K562 (cell line): ENCODE data around the gene LCN12. TPM values are rescaled to one million over a fixed set of nuclear protein-coding genes. Genes with fewer than 3 reads are reported as not detected.

Source experiments
- BDP1 ChIP-seq: IDR thresholded peaks from 3 replicates; pipeline ENCODE4 v1.6.1; 2011; ENCODE audit not compliant: insufficient read length, insufficient read depth
- CHD4 ChIP-seq: fragments of 200-600 bp; sonication (generic); IDR thresholded peaks from 3 replicates; pipeline ENCODE4 v1.6.1; 2012; ENCODE audit warnings: low read depth, mild to moderate bottlenecking, mixed read lengths, low read length, inconsistent platforms; ENCODE audit not compliant: insufficient read depth, insufficient replicate concordance, poor library complexity, severe bottlenecking
- FOXA1 ChIP-seq: fragments of 450-650 bp; IDR thresholded peaks from 2 replicates; pipeline ENCODE4 v1.6.1; 2016; ENCODE audit warnings: mild to moderate bottlenecking, borderline replicate concordance
- NCOA4 ChIP-seq: fragments of 450-650 bp; IDR thresholded peaks from 2 replicates; pipeline ENCODE4 v1.6.1; 2018; ENCODE audit warnings: mild to moderate bottlenecking; ENCODE audit not compliant: partially characterized antibody
- SIRT6 ChIP-seq: IDR thresholded peaks from one replicate; pipeline ENCODE4 v1.6.1; 2012; ENCODE audit warnings: low read depth, mild to moderate bottlenecking, control low read depth, inconsistent platforms, low read length, moderate library complexity
- ZNF146 ChIP-seq: IDR thresholded peaks from one replicate; pipeline ENCODE4 v1.6.1; 2018; ENCODE audit warnings: missing compliant biosample characterization; ENCODE audit not compliant: unreplicated experiment
- ZNF431 ChIP-seq: sonication (generic); formaldehyde crosslinking; IDR thresholded peaks from 2 replicates; pipeline ENCODE4 v1.8.0; 2022; ENCODE audit warnings: mild to moderate bottlenecking, missing genetic modification reagents
- ZNF561 ChIP-seq: fragments of 450-650 bp; formaldehyde crosslinking; conservative IDR thresholded peaks from 2 replicates; pipeline ENCODE4 v1.4.0; 2020; ENCODE audit warnings: mild to moderate bottlenecking, moderate library complexity
- polyA plus RNA-seq, 8 experiments: library from polyadenylated mRNA; depleted of rRNA in 4 of 8; stranded (reverse) in 5 of 8; unstranded in 3 of 8; fragments of >200 nt; fragmentation: Nextera tagmentation in 2 of 8; fragmentation: Illumina TruSeq in 1 of 8; extraction: Ambion mirVana in 2 of 8; extraction: Trizol in 1 of 8; gene quantifications; 2 replicates each; pipeline versions ENCODE4 v1.2.1 to v1.2.3, GENCODE V29; 2011 to 2014; ENCODE audit warnings: inconsistent platforms in 1 of 8, missing spikeins in 1 of 8
- total RNA-seq, 7 experiments: library from RNA; depleted of rRNA in 6 of 7; stranded (reverse); fragments of >200 nt in 6 of 7; fragmentation: Illumina TruSeq in 2 of 7; extraction: Trizol in 2 of 7; gene quantifications; 2 replicates each; pipeline versions ENCODE4 v1.2.1 to v1.2.3, GENCODE V29; 2011 to 2021; ENCODE audit warnings: low replicate concordance in 1 of 7
- TF ChIP-seq, protein P1 (sequence below): fragments of 450-650 bp; IDR thresholded peaks from 2 replicates; pipeline ENCODE4 v1.6.1; 2016; ENCODE audit warnings: low read depth
- TF ChIP-seq, protein P2 (sequence below): fragments of 250-450 bp; sonication (Bioruptor Pico); IDR thresholded peaks from 2 replicates; pipeline ENCODE4 v1.5.0; 2022; ENCODE audit warnings: mild to moderate bottlenecking

The LCN12 gene
- total and polyA plus RNA-seq, 9 of the 15 experiments (the other 6 are each of a cell fraction or from before 2014, with no cell fraction given) = 0.05 TPM; not detected in 8

GRCh38 chr9:136910197-136910900 is 41.7 kb upstream of the LCN12 start (continued):
- TF ChIP-seq, protein P1, sequence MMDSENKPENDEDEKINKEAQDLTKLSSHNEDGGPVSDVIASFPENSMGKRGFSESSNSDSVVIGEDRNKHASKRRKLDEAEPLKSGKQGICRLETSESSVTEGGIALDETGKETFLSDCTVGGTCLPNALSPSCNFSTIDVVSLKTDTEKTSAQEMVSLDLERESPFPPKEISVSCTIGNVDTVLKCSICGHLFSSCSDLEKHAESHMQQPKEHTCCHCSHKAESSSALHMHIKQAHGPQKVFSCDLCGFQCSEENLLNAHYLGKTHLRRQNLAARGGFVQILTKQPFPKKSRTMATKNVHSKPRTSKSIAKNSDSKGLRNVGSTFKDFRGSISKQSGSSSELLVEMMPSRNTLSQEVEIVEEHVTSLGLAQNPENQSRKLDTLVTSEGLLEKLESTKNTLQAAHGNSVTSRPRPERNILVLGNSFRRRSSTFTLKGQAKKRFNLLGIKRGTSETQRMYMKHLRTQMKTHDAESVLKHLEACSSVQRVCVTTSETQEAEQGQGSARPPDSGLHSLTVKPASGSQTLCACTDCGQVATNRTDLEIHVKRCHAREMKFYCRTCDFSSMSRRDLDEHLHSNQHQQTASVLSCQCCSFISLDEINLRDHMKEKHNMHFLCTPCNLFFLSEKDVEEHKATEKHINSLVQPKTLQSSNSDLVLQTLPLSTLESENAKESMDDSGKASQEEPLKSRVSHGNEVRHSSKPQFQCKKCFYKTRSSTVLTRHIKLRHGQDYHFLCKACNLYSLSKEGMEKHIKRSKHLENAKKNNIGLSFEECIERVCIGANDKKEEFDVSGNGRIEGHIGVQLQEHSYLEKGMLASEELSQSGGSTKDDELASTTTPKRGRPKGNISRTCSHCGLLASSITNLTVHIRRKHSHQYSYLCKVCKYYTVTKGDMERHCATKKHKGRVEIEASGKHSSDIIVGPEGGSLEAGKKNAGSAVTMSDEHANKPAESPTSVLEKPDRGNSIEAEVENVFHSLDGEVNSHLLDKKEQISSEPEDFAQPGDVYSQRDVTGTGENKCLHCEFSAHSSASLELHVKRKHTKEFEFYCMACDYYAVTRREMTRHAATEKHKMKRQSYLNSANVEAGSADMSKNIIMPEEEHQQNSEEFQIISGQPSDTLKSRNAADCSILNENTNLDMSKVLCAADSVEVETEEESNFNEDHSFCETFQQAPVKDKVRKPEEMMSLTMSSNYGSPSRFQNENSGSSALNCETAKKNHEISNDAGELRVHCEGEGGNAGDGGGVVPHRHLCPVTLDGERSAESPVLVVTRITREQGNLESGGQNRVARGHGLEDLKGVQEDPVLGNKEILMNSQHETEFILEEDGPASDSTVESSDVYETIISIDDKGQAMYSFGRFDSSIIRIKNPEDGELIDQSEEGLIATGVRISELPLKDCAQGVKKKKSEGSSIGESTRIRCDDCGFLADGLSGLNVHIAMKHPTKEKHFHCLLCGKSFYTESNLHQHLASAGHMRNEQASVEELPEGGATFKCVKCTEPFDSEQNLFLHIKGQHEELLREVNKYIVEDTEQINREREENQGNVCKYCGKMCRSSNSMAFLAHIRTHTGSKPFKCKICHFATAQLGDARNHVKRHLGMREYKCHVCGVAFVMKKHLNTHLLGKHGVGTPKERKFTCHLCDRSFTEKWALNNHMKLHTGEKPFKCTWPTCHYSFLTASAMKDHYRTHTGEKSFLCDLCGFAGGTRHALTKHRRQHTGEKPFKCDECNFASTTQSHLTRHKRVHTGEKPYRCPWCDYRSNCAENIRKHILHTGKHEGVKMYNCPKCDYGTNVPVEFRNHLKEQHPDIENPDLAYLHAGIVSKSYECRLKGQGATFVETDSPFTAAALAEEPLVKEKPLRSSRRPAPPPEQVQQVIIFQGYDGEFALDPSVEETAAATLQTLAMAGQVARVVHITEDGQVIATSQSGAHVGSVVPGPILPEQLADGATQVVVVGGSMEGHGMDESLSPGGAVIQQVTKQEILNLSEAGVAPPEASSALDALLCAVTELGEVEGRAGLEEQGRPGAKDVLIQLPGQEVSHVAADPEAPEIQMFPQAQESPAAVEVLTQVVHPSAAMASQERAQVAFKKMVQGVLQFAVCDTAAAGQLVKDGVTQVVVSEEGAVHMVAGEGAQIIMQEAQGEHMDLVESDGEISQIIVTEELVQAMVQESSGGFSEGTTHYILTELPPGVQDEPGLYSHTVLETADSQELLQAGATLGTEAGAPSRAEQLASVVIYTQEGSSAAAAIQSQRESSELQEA = no peak
- TF ChIP-seq ZNF561 (CRISPR knock-in tag) (no peak), NCOA4 (no peak), ZNF146 (CRISPR knock-in tag) (no peak), ZNF431 (no peak), BDP1 (no peak), SIRT6 (no peak), CHD4 (no peak), FOXA1 (no peak)
- TF ChIP-seq, protein P2, sequence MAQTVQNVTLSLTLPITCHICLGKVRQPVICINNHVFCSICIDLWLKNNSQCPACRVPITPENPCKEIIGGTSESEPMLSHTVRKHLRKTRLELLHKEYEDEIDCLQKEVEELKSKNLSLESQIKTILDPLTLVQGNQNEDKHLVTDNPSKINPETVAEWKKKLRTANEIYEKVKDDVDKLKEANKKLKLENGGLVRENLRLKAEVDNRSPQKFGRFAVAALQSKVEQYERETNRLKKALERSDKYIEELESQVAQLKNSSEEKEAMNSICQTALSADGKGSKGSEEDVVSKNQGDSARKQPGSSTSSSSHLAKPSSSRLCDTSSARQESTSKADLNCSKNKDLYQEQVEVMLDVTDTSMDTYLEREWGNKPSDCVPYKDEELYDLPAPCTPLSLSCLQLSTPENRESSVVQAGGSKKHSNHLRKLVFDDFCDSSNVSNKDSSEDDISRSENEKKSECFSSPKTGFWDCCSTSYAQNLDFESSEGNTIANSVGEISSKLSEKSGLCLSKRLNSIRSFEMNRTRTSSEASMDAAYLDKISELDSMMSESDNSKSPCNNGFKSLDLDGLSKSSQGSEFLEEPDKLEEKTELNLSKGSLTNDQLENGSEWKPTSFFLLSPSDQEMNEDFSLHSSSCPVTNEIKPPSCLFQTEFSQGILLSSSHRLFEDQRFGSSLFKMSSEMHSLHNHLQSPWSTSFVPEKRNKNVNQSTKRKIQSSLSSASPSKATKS (CRISPR knock-in tag) = no peak
- TF ChIP-seq, all 486 proteins: peak for 0
